B cell (primary cell): ENCODE measurements around the gene TNIK.

Experiments used
- CTCF ChIP-seq: fragments of 200-600 bp; IDR thresholded peaks from one replicate; pipeline ENCODE4 v1.8.0; 2022; ENCODE audit warnings: antibody characterized with exemption, mild to moderate bottlenecking
- EZH2 ChIP-seq: IDR thresholded peaks from 2 replicates; pipeline ENCODE4 v1.6.1; 2012; ENCODE audit warnings: borderline replicate concordance, low read depth, mild to moderate bottlenecking, moderate library complexity, low read length; ENCODE audit not compliant: insufficient read depth, poor library complexity, severe bottlenecking

- TF ChIP-seq EZH2 (no peak), CTCF (no peak)
Observed at GRCh38 chr3:171454041-171454440, 6.2 kb downstream of the TNIK start.
